HepG2 (cell line): ENCODE measurements around the gene CCDC88B. TPM values are rescaled to one million over a fixed set of nuclear protein-coding genes. Genes with fewer than 3 reads are reported as not detected.

ENCODE experiments used
- ARID5B ChIP-seq: IDR thresholded peaks from 2 replicates; pipeline ENCODE4 v1.4.0; 2020; ENCODE audit warnings: mild to moderate bottlenecking, missing genetic modification reagents
- BCL3 ChIP-seq: sonication (generic); formaldehyde crosslinking; IDR thresholded peaks from 2 replicates; pipeline ENCODE4 v1.5.1; 2020; ENCODE audit warnings: mild to moderate bottlenecking, missing genetic modification reagents, moderate library complexity
- CHCHD3 ChIP-seq: sonication (generic); formaldehyde crosslinking; IDR thresholded peaks from 2 replicates; pipeline ENCODE4 v1.8.0; 2022; ENCODE audit warnings: mild to moderate bottlenecking, missing genetic modification reagents, moderate library complexity
- FOXP4 ChIP-seq: sonication (generic); formaldehyde crosslinking; IDR thresholded peaks from 2 replicates; pipeline ENCODE4 v1.4.0; 2020; ENCODE audit warnings: missing genetic modification reagents
- GATAD2A ChIP-seq: IDR thresholded peaks from 2 replicates; pipeline ENCODE4 v1.6.1; 2016
- GFI1 ChIP-seq: sonication (generic); formaldehyde crosslinking; IDR thresholded peaks from 2 replicates; pipeline ENCODE4 v1.5.0; 2020; ENCODE audit warnings: missing genetic modification reagents, mild to moderate bottlenecking, borderline replicate concordance
- HOXA3 ChIP-seq: sonication (generic); formaldehyde crosslinking; IDR thresholded peaks from 2 replicates; pipeline ENCODE4 v1.5.0; 2020; ENCODE audit warnings: missing genetic modification reagents
- KMT2A ChIP-seq: sonication (generic); formaldehyde crosslinking; IDR thresholded peaks from 2 replicates; pipeline ENCODE4 v1.4.0; 2020; ENCODE audit warnings: missing genetic modification reagents
- MAZ ChIP-seq, 2 experiments: sonication (generic) in 1 of 2; formaldehyde crosslinking in 1 of 2; IDR thresholded peaks; 2 replicates each; pipeline versions ENCODE4 v1.5.0 to v1.6.1; 2012 to 2020; ENCODE audit warnings: low read depth in 2 of 2, mild to moderate bottlenecking in 2 of 2, borderline replicate concordance in 1 of 2, improper control_type of control experiment in 1 of 2, low read length in 1 of 2, missing genetic modification reagents in 1 of 2, moderate library complexity in 1 of 2
- POGZ ChIP-seq: sonication (generic); formaldehyde crosslinking; IDR thresholded peaks from 2 replicates; pipeline ENCODE4 v1.4.0; 2020; ENCODE audit warnings: mild to moderate bottlenecking, missing genetic modification reagents
- RBM39 ChIP-seq: fragments of 200-400 bp; formaldehyde crosslinking; IDR thresholded peaks from one replicate; pipeline ENCODE4 v1.6.1; 2018; ENCODE audit warnings: antibody characterized with exemption, mild to moderate bottlenecking, low read depth, low read length; ENCODE audit not compliant: poor library complexity, severe bottlenecking
- SMAD3 ChIP-seq: sonication (generic); formaldehyde crosslinking; IDR thresholded peaks from 2 replicates; pipeline ENCODE4 v1.4.0; 2020; ENCODE audit warnings: missing genetic modification reagents
- SMARCC2 ChIP-seq: fragments of 450-650 bp; IDR thresholded peaks from 2 replicates; pipeline ENCODE4 v1.6.1; 2017; ENCODE audit warnings: antibody characterized with exemption, mild to moderate bottlenecking
- TGIF2 ChIP-seq: IDR thresholded peaks from 2 replicates; pipeline ENCODE4 v1.6.1; 2016; ENCODE audit warnings: control low read depth, missing compliant biosample characterization
- XBP1 ChIP-seq: sonication (generic); formaldehyde crosslinking; IDR thresholded peaks from 2 replicates; pipeline ENCODE4 v1.5.0; 2020; ENCODE audit warnings: missing genetic modification reagents
- YEATS4 ChIP-seq: sonication (generic); formaldehyde crosslinking; IDR thresholded peaks from 2 replicates; pipeline ENCODE4 v1.4.0; 2020; ENCODE audit warnings: missing genetic modification reagents, borderline replicate concordance
- ZFP82 ChIP-seq: sonication (generic); formaldehyde crosslinking; IDR thresholded peaks from 2 replicates; pipeline ENCODE4 v1.5.1; 2020; ENCODE audit warnings: mild to moderate bottlenecking, missing genetic modification reagents, borderline replicate concordance
- ZNF350 ChIP-seq: sonication (generic); formaldehyde crosslinking; IDR thresholded peaks from 2 replicates; pipeline ENCODE4 v1.4.0; 2020; ENCODE audit warnings: mild to moderate bottlenecking, low read depth, missing genetic modification reagents, borderline replicate concordance
- ZNF501 ChIP-seq: sonication (generic); formaldehyde crosslinking; IDR thresholded peaks from 2 replicates; pipeline ENCODE4 v1.5.1; 2020; ENCODE audit warnings: mild to moderate bottlenecking, moderate library complexity, missing genetic modification reagents
- ZNF550 ChIP-seq: sonication (generic); formaldehyde crosslinking; IDR thresholded peaks from 2 replicates; pipeline ENCODE4 v1.4.0; 2020; ENCODE audit warnings: mild to moderate bottlenecking, missing genetic modification reagents, borderline replicate concordance
- polyA plus RNA-seq, 8 experiments: library from polyadenylated mRNA; depleted of rRNA in 3 of 8; stranded (reverse) in 7 of 8; unstranded in 1 of 8; fragments of >200 nt; fragmentation: Illumina TruSeq in 4 of 8; extraction: Trizol in 4 of 8; gene quantifications; 2 replicates each; pipeline versions ENCODE4 v1.2.1 to v1.2.3, GENCODE V29; 2011 to 2016; ENCODE audit warnings: low read depth in 4 of 8, missing spikeins in 1 of 8, mixed read lengths in 1 of 8; ENCODE audit not compliant: insufficient read depth in 1 of 8
- total RNA-seq, 5 experiments: library from RNA; depleted of rRNA; stranded (reverse); fragments of >200 nt; fragmentation: Illumina TruSeq; extraction: Trizol; gene quantifications; 2 replicates each; pipeline ENCODE4 v1.2.3, GENCODE V29; 2016; ENCODE audit warnings: low read depth in 1 of 5

Gene CCDC88B
- total and polyA plus RNA-seq, 2 of the 13 experiments (the other 11 are each of a cell fraction or from before 2014, with no cell fraction given): 3.6 to 4.8 TPM

- TF ChIP-seq FOXP4 (CRISPR knock-in tag): peak; percentile 8; the same call in 1 of the 2 replicates
- peak; percentile 53; the same call in 1 of the 2 replicates for TF ChIP-seq HOXA3 (CRISPR knock-in tag)
- peak; percentile 35; the same call in 1 of the 2 replicates for TF ChIP-seq KMT2A (CRISPR knock-in tag)
- no peak for TF ChIP-seq SMARCC2
- 0 out of 2 replicates have a peak, but pooled peaks have one; percentile 33 for TF ChIP-seq ARID5B (CRISPR knock-in tag)
- peak; percentile 38; the same call in 1 of the 2 replicates for TF ChIP-seq POGZ (CRISPR knock-in tag)
- TF ChIP-seq XBP1 (CRISPR knock-in tag): no peak
- peak; percentile 70 for TF ChIP-seq GATAD2A (CRISPR knock-in tag)
- no peak for TF ChIP-seq SMAD3 (CRISPR knock-in tag)
- peak; percentile 68; the same call in 1 of the 2 replicates for TF ChIP-seq BCL3
- TF ChIP-seq GFI1 (CRISPR knock-in tag): no peak
- peak; percentile 61 for TF ChIP-seq RBM39
- TF ChIP-seq CHCHD3 (CRISPR knock-in tag): no peak; the same call in 1 of the 2 replicates
- peak; percentile 46; the same call in 1 of the 2 replicates for TF ChIP-seq ZNF350 (CRISPR knock-in tag)
- no peak for TF ChIP-seq ZNF550 (CRISPR knock-in tag)
- peak; percentile 73 for TF ChIP-seq ZNF501 (CRISPR knock-in tag)
- TF ChIP-seq MAZ (IDR thresholded peaks at IDR 0.05; ENCODE audit: borderline replicate concordance, low read depth, low read length): no peak; the same call in 1 of the 2 replicates
- TF ChIP-seq MAZ (CRISPR knock-in tag; IDR thresholded peaks at IDR 0.05; ENCODE audit: low read depth): peak; percentile 65; the same call in 1 of the 2 replicates
- peak; percentile 74; the same call in 1 of the 2 replicates for TF ChIP-seq TGIF2 (CRISPR knock-in tag)
- peak; percentile 45 for TF ChIP-seq YEATS4 (CRISPR knock-in tag)
- 0 out of 2 replicates have a peak, but pooled peaks have one; percentile 59 for TF ChIP-seq ZFP82 (CRISPR knock-in tag)
These were observed 34.1 kb upstream of the CCDC88B start (continued) for GRCh38 chr11:64305691-64306562.
